ENCODE data around the gene RASL11A. TPM values are rescaled to one million over a fixed set of nuclear protein-coding genes. Genes with fewer than 3 reads are reported as not detected.

Gene RASL11A
- polyA plus RNA-seq, 2 of the 4 experiments (the other 2 are of a cell fraction): 2.1 to 4.7 TPM

GRCh38 chr13:27300941-27301586, 30.4 kb downstream of the RASL11A start:
- Histone ChIP-seq H3K4me2 (no peak overlapping the region), H3K4me3 (no peak overlapping the region), H3K9me3 (no peaks in the 10 kb centered on the region), H3K4me1 (no peaks in the 10 kb centered on the region), H3K27ac (no peak overlapping the region)
- DNase-seq (ENCODE audit: low read depth in 1 of 2, low spot score in 1 of 2) (no peak), FAIRE-seq (no peak), ATAC-seq (no peak)
- CTCF ChIA-PET: interaction anchor here (0.9 to 1.8 kb wide), 4 partner anchors 21 to 316 kb away, joined by 3 to 4 read pairs (median 4); partner anchors contain the start of gene RASL11A
- TF ChIP-seq NR3C1 (IDR thresholded peaks at IDR 0.05): no peak
- TF ChIP-seq EHMT2 (IDR thresholded peaks at IDR 0.05; ENCODE audit: low read depth): no peak
- TF ChIP-seq MAZ (IDR thresholded peaks at IDR 0.05; ENCODE audit: borderline replicate concordance, low read depth, low read length): no peak
- WGBS (ENCODE audit: missing lambda C conversion rate): 63% methylated on average over 6 of the region's 6 CpGs
- POLR2A ChIA-PET: no interaction called here

GRCh38 chr13:27302643-27303262, 32.1 kb downstream of the RASL11A start:
- WGBS (ENCODE audit: missing lambda C conversion rate): 45% methylated on average over 4 of the region's 4 CpGs
- no peak for DNase-seq (ENCODE audit: low read depth in 1 of 2, low spot score in 1 of 2)
- no peak overlapping the region for H3K4me3 ChIP-seq

GRCh38 chr13:27304099-27304498, 33.5 kb downstream of the RASL11A start:
- FAIRE-seq: no peak
- Histone ChIP-seq H3K4me1 (peaks cover under 1% of the 10 kb centered on the region; the same call in 1 of the 3 replicates), H3K27ac (no peak overlapping the region), H3K4me3 (no peak overlapping the region), H3K9me3 (no peaks in the 10 kb centered on the region), H3K4me2 (no peak overlapping the region)
- no peak for DNase-seq (ENCODE audit: low read depth in 1 of 2, low spot score in 1 of 2)
- TF ChIP-seq FOSB (CRISPR knock-in tag; IDR thresholded peaks at IDR 0.05): no peak
- TF ChIP-seq NPAS2 (CRISPR knock-in tag; IDR thresholded peaks at IDR 0.05; ENCODE audit: borderline replicate concordance): no peak
- TF ChIP-seq RNF2 (IDR thresholded peaks at IDR 0.05; ENCODE audit: borderline replicate concordance, low read depth): no peak
- TF ChIP-seq KDM1A (IDR thresholded peaks at IDR 0.05; ENCODE audit: low read depth): no peak
- no peak for TF ChIP-seq POLR2A (IDR thresholded peaks at IDR 0.05; ENCODE audit: low read length)
- no peak for TF ChIP-seq HOXA7 (CRISPR knock-in tag; IDR thresholded peaks at IDR 0.05)
- no peak for TF ChIP-seq ZSCAN20 (CRISPR knock-in tag; IDR thresholded peaks at IDR 0.05)
- TF ChIP-seq SREBF2 (IDR thresholded peaks at IDR 0.05): no peak
- no peak for TF ChIP-seq EHF (CRISPR knock-in tag; IDR thresholded peaks at IDR 0.05)
- no peak for TF ChIP-seq CBX2 (IDR thresholded peaks at IDR 0.05; ENCODE audit: borderline replicate concordance, low read depth)
- TF ChIP-seq SMC3 (IDR thresholded peaks at IDR 0.05): no peak
- no peak for TF ChIP-seq KDM5A (IDR thresholded peaks at IDR 0.05)
- no peak for TF ChIP-seq RARB (CRISPR knock-in tag; IDR thresholded peaks at IDR 0.05)
- TF ChIP-seq NFE2L2 (conservative IDR thresholded peaks at IDR 0.05; ENCODE audit: low read length): no peak
- no peak for TF ChIP-seq FOSL2 (IDR thresholded peaks at IDR 0.05)
- TF ChIP-seq FOSL2 (CRISPR knock-in tag; IDR thresholded peaks at IDR 0.05): no peak
- TF ChIP-seq RCOR1 (IDR thresholded peaks at IDR 0.05; ENCODE audit: low read depth, low read length): no peak
- no peak for TF ChIP-seq TFCP2L1 (CRISPR knock-in tag; IDR thresholded peaks at IDR 0.05)
- no peak for TF ChIP-seq CHD4 (IDR thresholded peaks at IDR 0.05; ENCODE audit: borderline replicate concordance)
- TF ChIP-seq POLR2AphosphoS2 (conservative IDR thresholded peaks at IDR 0.05; ENCODE audit: low read length): no peak
- CTCF ChIA-PET: no interaction called here
- WGBS (ENCODE audit: missing lambda C conversion rate): 43% methylated on average over 4 of the region's 4 CpGs
- no peak for ATAC-seq
- POLR2A ChIA-PET: no interaction called here

More at GRCh38 chr13:27302643-27303262, 32.1 kb downstream of the RASL11A start:
- Histone ChIP-seq H3K9me3 (no peaks in the 10 kb centered on the region), H3K27ac (no peak overlapping the region), H3K4me1 (no peaks in the 10 kb centered on the region), H3K4me2 (no peak overlapping the region)
- ChIA-PET POLR2A (no interaction called here), CTCF (interaction anchor here (1.0 kb wide), 1 partner anchor 32 kb away, joined by 4 read pairs; the partner anchor contains the start of gene RASL11A)
- no peak for ATAC-seq
- FAIRE-seq: no peak
- TF ChIP-seq HOXA7 (CRISPR knock-in tag; IDR thresholded peaks at IDR 0.05) (no peak), PHF8 (IDR thresholded peaks at IDR 0.05; ENCODE audit: borderline replicate concordance, low read depth) (no peak), HOXB5 (CRISPR knock-in tag; IDR thresholded peaks at IDR 0.05) (no peak), ZC3H11A (IDR thresholded peaks at IDR 0.05) (no peak), ATOH8 (CRISPR knock-in tag; IDR thresholded peaks at IDR 0.05; ENCODE audit: low read depth) (no peak), POLR2AphosphoS2 (conservative IDR thresholded peaks at IDR 0.05; ENCODE audit: low read length) (no peak), TFCP2L1 (CRISPR knock-in tag; IDR thresholded peaks at IDR 0.05) (no peak), CHD2 (IDR thresholded peaks at IDR 0.05; ENCODE audit: low read length, partially characterized antibody) (no peak), KDM5A (IDR thresholded peaks at IDR 0.05) (no peak), NPAS2 (CRISPR knock-in tag; IDR thresholded peaks at IDR 0.05; ENCODE audit: borderline replicate concordance) (no peak), FOXS1 (CRISPR knock-in tag; IDR thresholded peaks at IDR 0.05) (no peak), PBX3 (IDR thresholded peaks at IDR 0.05) (no peak), EHMT2 (IDR thresholded peaks at IDR 0.05; ENCODE audit: low read depth) (no peak), POLR2A (IDR thresholded peaks at IDR 0.05; ENCODE audit: low read length) (no peak), RNF2 (IDR thresholded peaks at IDR 0.05; ENCODE audit: borderline replicate concordance, low read depth) (no peak), HEYL (CRISPR knock-in tag; IDR thresholded peaks at IDR 0.05) (no peak)

Data from A549 (cell line).